ENCODE measurements around the gene MYADM.
"Not testable (repeated sequence)": the region's sequence is repeated elsewhere in the genome, so short reads cannot be mapped to it uniquely, and the experiment has no call there.

The MYADM gene, protein sequence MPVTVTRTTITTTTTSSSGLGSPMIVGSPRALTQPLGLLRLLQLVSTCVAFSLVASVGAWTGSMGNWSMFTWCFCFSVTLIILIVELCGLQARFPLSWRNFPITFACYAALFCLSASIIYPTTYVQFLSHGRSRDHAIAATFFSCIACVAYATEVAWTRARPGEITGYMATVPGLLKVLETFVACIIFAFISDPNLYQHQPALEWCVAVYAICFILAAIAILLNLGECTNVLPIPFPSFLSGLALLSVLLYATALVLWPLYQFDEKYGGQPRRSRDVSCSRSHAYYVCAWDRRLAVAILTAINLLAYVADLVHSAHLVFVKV

GRCh38 chr19:53867225-53868090, at the start of gene MYADM:
MYADM (plus strand) TSS chr19:53867883; CDS start chr19:53873530, 5,647 bp downstream.
- ATAC-seq: peak; percentile 87
- peak; percentile 99 for DNase-seq

- ATAC-seq (no peak), DNase-seq (no peak)
These were observed 48.9 kb upstream of the MYADM start for GRCh38 chr19:53818756-53819155.

DNA sequence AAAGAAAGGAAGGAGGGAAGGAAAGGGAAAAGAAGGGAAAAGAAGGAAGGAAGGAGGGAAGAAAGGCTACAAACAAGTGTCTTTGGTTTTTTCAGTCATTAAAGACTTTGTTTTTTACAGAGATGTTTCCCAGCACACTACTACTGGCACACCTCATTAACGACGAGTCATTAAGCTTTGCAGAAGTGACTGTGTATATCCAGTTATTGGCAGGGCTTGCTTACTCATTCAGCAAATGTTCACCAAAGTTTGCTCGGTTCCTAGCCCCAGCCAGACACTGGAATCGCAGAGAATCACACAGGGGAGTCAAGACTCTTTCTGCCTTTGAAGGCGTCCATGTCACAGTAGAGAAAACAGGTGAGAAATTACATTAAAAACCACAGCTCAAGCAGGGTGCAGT, 47.8 kb upstream of the MYADM start:
- no peak for ATAC-seq

DNA sequence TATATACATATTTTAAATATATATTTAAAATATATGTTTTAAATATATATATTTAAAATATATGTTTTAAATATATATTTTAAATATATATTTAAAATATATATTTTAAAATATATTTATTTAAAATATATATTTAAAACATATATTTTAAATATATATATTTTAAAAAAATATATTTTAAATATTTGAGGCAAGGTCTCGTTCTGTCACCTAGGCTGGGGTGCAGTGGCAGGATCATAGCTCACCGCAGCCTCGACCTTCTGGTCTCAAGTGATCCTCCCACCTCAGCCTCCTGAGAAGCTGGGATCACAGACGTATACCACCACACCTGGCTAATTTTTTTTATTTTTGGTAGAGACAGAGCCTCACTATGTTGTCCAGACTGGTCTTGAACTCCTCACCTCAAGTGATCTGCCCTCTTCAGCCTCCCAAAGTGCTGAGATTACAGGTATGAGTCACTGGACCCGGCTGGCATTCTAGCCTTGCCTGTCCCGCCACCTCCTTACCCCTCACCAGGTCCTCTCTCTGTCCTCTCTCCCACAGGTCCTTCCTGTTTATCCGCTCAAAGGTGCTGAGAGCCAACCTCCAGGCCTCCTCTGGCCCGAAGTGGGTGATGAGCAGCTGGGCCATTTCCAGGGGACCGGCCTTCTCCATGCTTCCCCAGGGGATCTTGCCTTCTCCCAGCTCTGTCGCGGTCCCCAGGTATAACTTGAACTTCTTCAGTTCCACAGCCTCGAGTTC, 44.1 kb upstream of the MYADM start:
- no peak for DNase-seq
- ATAC-seq: no peak

More for the DNA sequence above, 47.8 kb upstream of the MYADM start:
- no peak for DNase-seq

GRCh38 chr19:53824134-53824611, 43.5 kb upstream of the MYADM start, which contains the start of gene NLRP12:
NLRP12 (minus strand) TSS chr19:53824314; CDS start chr19:53824174, 140 bp downstream.
- DNase-seq (no peak), ATAC-seq (peak; percentile 9)

- ATAC-seq (no peak), DNase-seq (no peak)
These were observed 40.8 kb upstream of the MYADM start for GRCh38 chr19:53826876-53827275.

DNA sequence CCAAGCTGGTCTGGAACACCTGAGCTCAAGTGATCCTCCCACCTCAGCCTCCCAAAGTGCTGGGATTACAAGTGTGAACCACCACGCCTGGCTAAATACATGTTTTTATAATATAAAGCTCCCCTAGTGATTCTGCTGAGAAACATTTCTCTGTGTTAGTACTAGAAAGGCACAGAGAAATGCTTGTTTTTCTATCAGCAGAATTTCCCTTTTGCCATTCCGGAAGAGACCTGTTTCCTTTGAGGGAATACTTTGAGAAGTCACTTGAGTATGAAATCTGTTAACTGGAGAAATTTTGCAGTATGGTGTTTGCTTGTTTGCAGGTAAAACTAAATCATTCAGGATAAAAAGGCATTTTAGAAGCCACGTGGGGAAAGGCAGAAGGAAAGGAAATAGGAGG, 39.2 kb upstream of the MYADM start:
- no peak for ATAC-seq
- no peak for DNase-seq

DNA sequence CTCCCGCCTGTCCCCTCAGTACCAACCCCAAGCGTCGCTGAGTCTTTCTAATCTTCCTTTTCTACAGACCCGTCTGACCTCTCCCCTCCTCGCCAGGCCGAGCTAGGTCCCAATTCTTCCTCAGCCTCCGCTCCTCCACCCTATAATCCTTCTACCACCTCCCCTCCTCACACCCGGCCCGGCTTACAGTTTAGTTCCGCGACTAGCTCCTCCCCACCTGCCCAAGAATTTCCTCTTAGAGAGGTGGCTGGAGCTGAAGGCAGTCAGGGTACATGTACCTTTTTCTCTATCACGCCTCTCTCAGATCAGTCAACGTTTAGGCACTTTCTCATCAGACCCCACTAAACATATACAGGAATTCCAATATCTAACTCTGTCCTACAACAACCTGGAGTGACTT, 34.8 kb upstream of the MYADM start:
- not testable (repeated sequence) for DNase-seq, ATAC-seq

DNA sequence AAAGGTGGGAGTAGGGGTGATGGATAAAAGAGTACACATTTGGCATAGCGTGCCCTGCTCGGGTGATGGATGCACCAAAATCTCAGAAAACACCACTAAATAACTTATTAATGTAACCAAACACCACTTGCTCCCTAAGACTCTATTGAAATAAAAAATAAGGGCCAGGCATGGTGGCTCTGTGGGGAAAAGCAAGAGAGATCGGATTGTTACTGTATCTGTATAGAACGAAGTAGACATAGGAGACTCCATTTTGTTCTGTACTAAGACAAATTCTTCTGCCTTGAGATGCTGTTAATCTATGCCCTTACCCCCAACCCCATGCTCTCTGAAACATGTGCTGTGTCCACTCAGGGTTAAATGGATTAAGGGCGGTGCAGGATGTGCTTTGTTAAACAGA, 29.2 kb upstream of the MYADM start:
- not testable (repeated sequence) for ATAC-seq, DNase-seq

DNA sequence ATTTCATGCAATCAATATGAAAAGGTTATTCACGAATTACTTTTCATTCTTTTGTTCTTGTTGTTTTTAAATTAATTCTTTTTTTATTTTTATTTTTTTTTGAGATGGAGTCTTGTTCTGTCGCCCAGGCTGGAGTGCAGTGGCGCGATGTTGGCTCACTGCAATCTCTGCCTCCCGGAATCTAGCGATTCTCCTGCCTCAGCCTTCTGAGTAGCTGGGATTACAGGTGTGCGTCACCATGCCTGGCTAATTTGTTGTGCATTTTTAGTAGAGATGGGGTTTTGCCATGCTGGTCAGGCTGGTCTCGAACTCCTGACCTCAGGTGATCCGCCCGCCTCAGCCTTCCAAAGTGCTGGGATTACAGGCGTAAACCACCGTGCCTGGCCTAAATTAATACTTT, 27.4 kb upstream of the MYADM start:
- not testable (repeated sequence) for DNase-seq, ATAC-seq

DNA sequence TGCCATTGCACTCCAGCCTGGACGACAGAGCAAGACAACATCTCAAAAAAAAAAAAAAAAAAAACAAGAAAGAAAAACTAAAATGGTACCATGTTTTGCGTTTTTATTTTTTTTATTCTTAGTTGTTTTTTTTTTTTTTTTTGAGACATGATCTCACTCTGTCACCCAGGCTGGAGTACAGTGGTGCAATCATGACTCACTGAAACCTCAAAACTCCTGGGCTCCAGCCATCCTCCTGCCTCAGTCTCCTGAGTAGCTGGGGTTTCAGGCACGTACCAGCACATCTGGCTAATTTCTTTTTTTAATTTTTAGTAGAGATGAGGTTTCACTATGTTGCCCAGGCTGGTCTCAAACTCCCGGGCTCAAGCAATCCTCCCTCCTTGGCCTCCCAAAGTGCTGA, 26.8 kb upstream of the MYADM start:
- ATAC-seq, DNase-seq: not testable (repeated sequence)

DNA sequence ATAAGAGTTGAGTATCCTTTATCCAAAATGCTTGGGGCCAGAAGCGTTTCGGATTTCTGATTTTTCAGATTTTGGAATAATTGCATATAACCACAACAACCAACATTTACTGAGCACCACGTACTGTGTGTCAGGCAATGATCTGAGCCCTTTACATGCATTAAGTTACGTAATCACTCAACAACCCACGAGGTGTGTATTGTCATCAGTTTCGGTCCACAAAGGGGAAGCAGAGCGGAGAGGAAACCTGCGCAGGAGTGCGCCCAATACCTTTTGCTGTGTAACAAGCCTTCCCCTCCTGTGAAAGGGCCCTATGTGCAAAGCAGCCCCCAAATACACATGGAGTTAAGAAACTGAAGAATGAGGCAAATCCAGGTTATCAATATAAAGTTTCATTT, 22.8 kb upstream of the MYADM start:
- DNase-seq (no peak), ATAC-seq (no peak)

GRCh38 chr19:53847555-53847954, 20.1 kb upstream of the MYADM start:
- DNase-seq (no peak), ATAC-seq (no peak)

GRCh38 chr19:53849237-53849676, 18.4 kb upstream of the MYADM start:
- ATAC-seq: no peak
- DNase-seq: no peak

DNA sequence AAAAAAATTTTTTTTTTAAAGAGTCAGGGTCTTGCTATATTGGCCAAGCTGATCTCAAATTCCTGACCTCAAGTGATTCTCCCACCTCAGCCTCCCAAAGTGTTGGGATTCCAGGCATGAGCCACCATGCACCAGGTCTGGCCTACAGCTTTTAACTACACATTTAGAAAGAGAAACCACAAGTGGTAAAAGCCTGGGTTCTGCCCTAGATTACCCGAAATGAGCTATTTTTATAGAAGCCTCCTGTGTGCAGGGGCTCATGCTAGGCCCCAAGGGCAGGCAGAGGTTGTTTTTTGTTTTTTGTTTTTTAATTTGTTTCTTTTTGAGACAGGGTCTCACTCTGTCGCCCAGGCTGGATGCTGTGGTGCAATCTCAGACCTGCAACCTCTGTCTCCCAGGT, 14.0 kb upstream of the MYADM start:
- ATAC-seq (no peak), DNase-seq (no peak)

- DNase-seq: no peak
- no peak for ATAC-seq
These were observed 3.3 kb upstream of the MYADM start for GRCh38 chr19:53864308-53864836.

DNA sequence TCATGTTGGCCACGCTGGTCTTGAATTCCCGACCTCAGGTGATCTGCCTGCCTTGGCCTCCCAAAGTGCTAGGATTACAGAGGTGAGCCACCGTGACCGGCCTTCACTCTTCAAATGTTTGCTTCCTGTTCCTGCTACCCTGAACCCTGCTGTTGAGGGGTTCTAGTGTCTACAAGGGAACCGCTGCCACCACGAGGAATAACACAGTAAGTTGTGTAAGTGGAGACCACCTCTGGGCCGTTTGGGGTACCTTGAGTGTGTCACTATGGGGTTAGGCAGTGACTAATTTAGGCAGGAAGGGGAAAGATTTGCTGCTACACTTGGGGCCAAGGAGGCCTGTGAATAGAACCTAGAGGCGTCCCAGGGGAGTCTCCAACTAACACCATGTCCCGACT, 2.2 kb upstream of the MYADM start:
- ATAC-seq (no peak), DNase-seq (peak; percentile 23)

DNA sequence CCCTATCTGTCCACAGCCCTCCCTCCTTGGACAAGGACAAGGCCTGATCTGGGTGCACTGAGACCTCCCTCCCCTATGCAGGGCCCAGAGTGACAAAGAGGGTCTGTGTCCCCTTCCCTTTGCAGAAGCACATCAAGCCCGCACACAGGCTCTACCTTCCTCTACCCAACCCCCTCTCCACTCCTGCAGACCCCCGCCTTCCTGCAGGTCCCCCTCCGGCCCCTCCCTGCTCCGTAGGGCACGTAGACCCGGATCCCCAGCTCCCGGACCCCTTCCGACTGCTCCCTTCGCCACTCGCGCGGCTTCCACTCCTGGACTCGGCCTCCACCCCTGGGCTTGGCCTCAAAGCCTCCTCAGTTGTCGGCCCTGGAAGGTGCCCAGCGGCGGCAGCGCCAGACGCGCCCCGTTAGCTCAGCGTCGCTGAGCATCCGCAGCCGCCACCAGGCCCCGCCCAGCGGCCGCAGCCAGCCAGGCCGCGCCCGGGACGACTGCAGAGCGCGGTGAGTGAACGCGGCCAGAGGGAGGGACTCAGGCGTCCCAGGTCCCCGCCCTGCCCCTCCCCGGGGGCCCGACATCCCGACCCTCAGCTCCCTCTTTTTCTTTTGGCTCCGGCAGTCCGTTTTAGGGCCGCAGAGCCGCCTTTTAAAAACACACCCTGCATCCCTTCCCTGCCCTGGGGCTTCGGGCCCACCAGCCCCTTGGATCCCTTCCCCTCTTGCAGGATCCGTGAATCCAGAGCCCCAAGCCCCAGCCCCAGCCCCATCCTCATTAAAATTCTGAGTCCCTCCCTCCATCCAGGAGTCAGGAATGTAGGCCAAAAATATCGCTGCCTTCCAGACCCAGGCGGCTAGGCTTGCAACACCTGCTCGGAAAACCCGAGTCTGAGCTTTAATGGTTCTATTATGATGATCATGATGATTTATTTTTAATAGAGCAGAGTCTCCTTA, 1.5 kb upstream of the MYADM start:
- ATAC-seq (peak; percentile 38), DNase-seq (peak; percentile 80)

DNA sequence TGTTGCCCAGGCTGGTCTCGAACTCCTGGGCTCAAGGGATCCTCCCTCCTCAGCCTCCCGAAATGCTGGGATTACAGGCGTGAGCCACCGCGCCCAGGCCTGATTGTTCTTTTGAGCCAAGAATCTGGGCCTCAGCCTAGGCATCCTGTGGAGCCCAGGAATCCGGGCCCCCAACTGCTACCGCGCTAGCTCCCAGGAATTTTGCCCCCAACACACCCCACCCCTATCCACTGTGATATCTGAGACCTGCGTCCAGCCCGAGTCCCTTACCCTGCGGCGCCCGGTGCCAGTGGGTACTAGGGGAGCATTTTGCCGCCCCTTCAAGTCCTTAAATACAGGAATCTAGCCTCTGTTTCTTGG, 838 bp upstream of the MYADM start:
- ATAC-seq: no peak
- no peak for DNase-seq

DNA sequence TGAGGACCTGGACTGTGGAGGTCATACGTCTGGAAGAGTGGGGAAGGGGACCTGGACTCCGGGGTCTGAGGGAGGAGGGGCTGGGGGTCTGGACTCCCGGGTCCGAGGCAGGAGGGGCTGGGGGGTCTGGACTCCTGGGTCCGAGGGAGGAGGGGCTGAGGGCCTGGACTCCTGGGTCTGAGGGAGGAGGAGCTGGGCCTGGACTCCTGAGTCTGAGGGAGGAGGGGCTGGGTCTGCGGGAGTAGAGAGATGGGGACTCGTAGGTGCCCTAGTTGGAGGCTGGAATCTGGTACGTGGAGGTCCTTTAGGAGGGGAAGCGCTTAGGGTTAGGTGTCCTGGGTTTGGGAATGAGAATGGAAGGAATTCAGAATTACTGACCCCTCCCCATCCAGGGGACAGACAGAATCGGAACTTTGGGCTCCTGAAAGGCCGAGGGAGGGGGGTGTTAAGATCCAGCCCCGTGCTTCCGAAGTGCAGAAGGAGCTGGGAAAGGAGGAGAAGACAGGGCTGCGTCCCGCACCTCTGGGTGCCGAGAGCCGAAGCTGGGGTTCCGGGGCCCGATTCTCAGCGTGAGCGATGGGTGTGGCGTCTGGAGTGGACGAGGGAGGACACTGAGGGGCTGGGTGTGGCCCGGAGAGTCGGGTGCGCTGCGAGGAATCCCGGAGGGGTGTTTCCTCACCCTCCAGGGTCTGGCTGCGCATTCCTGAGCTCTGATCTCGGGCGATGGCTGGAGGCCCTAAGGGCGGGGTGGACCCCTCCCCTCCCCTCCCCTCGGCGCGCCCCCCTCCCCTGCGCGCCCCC, 608 bp downstream of the MYADM start:
- ATAC-seq (no peak), DNase-seq (peak; percentile 55)

All from stimulated activated naive CD8-positive, alpha-beta T cell treated with anti-CD3 and anti-CD28 coated beads, Interleukin-15, Interleukin-2, amounts not matched to agents 100 U/mL and 50 U/mL, for 24 hours (primary cell).